Left ventricle myocardium inferior (tissue), 1 donor: ENCODE results near the gene GPR89A. TPM values are rescaled to one million over a fixed set of nuclear protein-coding genes. Genes with fewer than 3 reads are reported as not detected.

ENCODE experiments used
- DNase-seq: peaks from one replicate; pipeline ENCODE4 v3.0.0-alpha.2; 2020
- H3K27ac ChIP-seq: fragments of 200-600 bp; replicated peaks from 2 replicates; pipeline ENCODE4 v1.8.0; 2021
- H3K27me3 ChIP-seq: fragments of 200-600 bp; 2 replicates; pipeline ENCODE4 v1.8.0; 2021; ENCODE audit warnings: low read depth
- H3K36me3 ChIP-seq: fragments of 200-600 bp; 2 replicates; pipeline ENCODE4 v1.8.0; 2021
- H3K4me1 ChIP-seq: fragments of 200-600 bp; 2 replicates; pipeline ENCODE4 v1.8.0; 2021
- H3K4me3 ChIP-seq: fragments of 200-600 bp; 2 replicates; pipeline ENCODE4 v1.8.0; 2021; ENCODE audit warnings: mild to moderate bottlenecking, moderate library complexity
- H3K9me3 ChIP-seq: fragments of 200-600 bp; replicated peaks from 2 replicates; pipeline ENCODE4 v1.8.0; 2021
- intact Hi-C: fragments of 100-400 bp; cut with micrococcal nuclease; formaldehyde crosslinking; loops from one replicate; pipeline ENCODE4 v1.11.0; 2022
- total RNA-seq: library from RNA; stranded (reverse); fragmentation: NEBNext Ultra II Directional; extraction: Animal tissue kit (Norgen Biotek cat#: 25700); gene quantifications from one replicate; pipeline ENCODE4 v1.2.1, GENCODE V29; 2021
- TF ChIP-seq, protein P1 (sequence below): fragments of 200-600 bp; IDR thresholded peaks from 2 replicates; pipeline ENCODE4 v1.8.0; 2021; ENCODE audit warnings: antibody characterized with exemption, mild to moderate bottlenecking, borderline replicate concordance
- donor health status: DM: no; HTN: yes; CAD: no; lungs with severe emphysema.

The GPR89A gene
- total RNA-seq, 1 donor from 2014 or later: 9.7 TPM

GRCh38 chr1:145719230-145720079 is 111.7 kb downstream of the GPR89A start, which contains the start of gene CD160:
TSS of gene CD160 (plus strand) at chr1:145719499. CDS start at chr1:145728328, 8,829 bp downstream.
- Histone ChIP-seq H3K27ac (no peak within 1 kb of the TSS), H3K9me3 (no peaks in the 10 kb centered on the region), H3K4me3 (no peak within 1 kb of the TSS), H3K4me1 (peaks cover 18% of the 10 kb centered on the region), H3K36me3 (no peaks in the 10 kb centered on the region), H3K27me3 (no peaks in the 10 kb centered on the region)
- TF ChIP-seq, protein P1, sequence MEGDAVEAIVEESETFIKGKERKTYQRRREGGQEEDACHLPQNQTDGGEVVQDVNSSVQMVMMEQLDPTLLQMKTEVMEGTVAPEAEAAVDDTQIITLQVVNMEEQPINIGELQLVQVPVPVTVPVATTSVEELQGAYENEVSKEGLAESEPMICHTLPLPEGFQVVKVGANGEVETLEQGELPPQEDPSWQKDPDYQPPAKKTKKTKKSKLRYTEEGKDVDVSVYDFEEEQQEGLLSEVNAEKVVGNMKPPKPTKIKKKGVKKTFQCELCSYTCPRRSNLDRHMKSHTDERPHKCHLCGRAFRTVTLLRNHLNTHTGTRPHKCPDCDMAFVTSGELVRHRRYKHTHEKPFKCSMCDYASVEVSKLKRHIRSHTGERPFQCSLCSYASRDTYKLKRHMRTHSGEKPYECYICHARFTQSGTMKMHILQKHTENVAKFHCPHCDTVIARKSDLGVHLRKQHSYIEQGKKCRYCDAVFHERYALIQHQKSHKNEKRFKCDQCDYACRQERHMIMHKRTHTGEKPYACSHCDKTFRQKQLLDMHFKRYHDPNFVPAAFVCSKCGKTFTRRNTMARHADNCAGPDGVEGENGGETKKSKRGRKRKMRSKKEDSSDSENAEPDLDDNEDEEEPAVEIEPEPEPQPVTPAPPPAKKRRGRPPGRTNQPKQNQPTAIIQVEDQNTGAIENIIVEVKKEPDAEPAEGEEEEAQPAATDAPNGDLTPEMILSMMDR: no peak
- no peak for DNase-seq
- intact Hi-C loops: no loop called here

Other genes starting within 250 kb of the GPR89A start
- 0.88 TPM for gene NBPF20, start 182.4 kb upstream of the GPR89A start, total RNA-seq
- gene PDZK1, start 99.4 kb downstream of the GPR89A start, total RNA-seq: 0.16 TPM
- gene CD160, start 111.5 kb downstream of the GPR89A start, total RNA-seq: not detected
- gene RNF115, start 216.1 kb downstream of the GPR89A start, total RNA-seq: 51.1 TPM
- 13.4 TPM for gene POLR3C, start 216.2 kb downstream of the GPR89A start, total RNA-seq
- 2.2 TPM for gene NUDT17, start 237.6 kb downstream of the GPR89A start, total RNA-seq